ENCODE results near the gene FBXW5. TPM values are rescaled to one million over a fixed set of nuclear protein-coding genes. Genes with fewer than 3 reads are reported as not detected.

FBXW5 gene
- total RNA-seq, 1 experiment from 2014 or later, result 88.0 TPM

Other genes starting within 250 kb of the FBXW5 start
- 15.6 TPM for gene DIPK1B, start 232.2 kb downstream of the FBXW5 start, total RNA-seq (2021; ENCODE audit: unreplicated experiment)
- not detected for gene LCN10, start 201.8 kb downstream of the FBXW5 start, total RNA-seq (2021; ENCODE audit: unreplicated experiment)
- not detected for gene LCN6, start 196.2 kb downstream of the FBXW5 start, total RNA-seq (2021; ENCODE audit: unreplicated experiment)
- not detected for gene LCN8, start 186.5 kb downstream of the FBXW5 start, total RNA-seq (2021; ENCODE audit: unreplicated experiment)
- 0.76 TPM for gene LCN15, start 180.2 kb downstream of the FBXW5 start, total RNA-seq (2021; ENCODE audit: unreplicated experiment)
- gene TMEM141, start 153.4 kb downstream of the FBXW5 start, total RNA-seq (2021; ENCODE audit: unreplicated experiment), result 73.6 TPM
- 2.8 TPM for gene CCDC183, start 148.4 kb downstream of the FBXW5 start, total RNA-seq (2021; ENCODE audit: unreplicated experiment)
- gene RABL6, start 136.8 kb downstream of the FBXW5 start, total RNA-seq (2021; ENCODE audit: unreplicated experiment), result 98.6 TPM
- 7.1 TPM for gene AJM1, start 102.3 kb downstream of the FBXW5 start, total RNA-seq (2021; ENCODE audit: unreplicated experiment)
- 148 TPM for gene PHPT1, start 95.3 kb downstream of the FBXW5 start, total RNA-seq (2021; ENCODE audit: unreplicated experiment)
- 17.3 TPM for gene MAMDC4, start 92.4 kb downstream of the FBXW5 start, total RNA-seq (2021; ENCODE audit: unreplicated experiment)
- 311 TPM for gene EDF1, start 78.4 kb downstream of the FBXW5 start, total RNA-seq (2021; ENCODE audit: unreplicated experiment)
- 28.4 TPM for gene TRAF2, start 58.2 kb downstream of the FBXW5 start, total RNA-seq (2021; ENCODE audit: unreplicated experiment)
- gene C8G, start 505 bp upstream of the FBXW5 start, total RNA-seq (2021; ENCODE audit: unreplicated experiment), result 2.1 TPM
- 4.2 TPM for gene LCN12, start 7.5 kb upstream of the FBXW5 start, total RNA-seq (2021; ENCODE audit: unreplicated experiment)
- 3.1 TPM for gene PTGDS, start 32.8 kb upstream of the FBXW5 start, total RNA-seq (2021; ENCODE audit: unreplicated experiment)
- 0.44 TPM for gene LCNL1, start 38.3 kb upstream of the FBXW5 start, total RNA-seq (2021; ENCODE audit: unreplicated experiment)
- 89.0 TPM for gene PAXX, start 47.7 kb upstream of the FBXW5 start, total RNA-seq (2021; ENCODE audit: unreplicated experiment)
- 8.4 TPM for gene CLIC3, start 51.8 kb upstream of the FBXW5 start, total RNA-seq (2021; ENCODE audit: unreplicated experiment)
- gene ABCA2, start 83.5 kb upstream of the FBXW5 start, total RNA-seq (2021; ENCODE audit: unreplicated experiment), result 114 TPM
- gene FUT7, start 87.3 kb upstream of the FBXW5 start, total RNA-seq (2021; ENCODE audit: unreplicated experiment), result not detected
- 98.8 TPM for gene NPDC1, start 101.4 kb upstream of the FBXW5 start, total RNA-seq (2021; ENCODE audit: unreplicated experiment)
- gene ENTPD2, start 109.3 kb upstream of the FBXW5 start, total RNA-seq (2021; ENCODE audit: unreplicated experiment), result 32.5 TPM
- gene SAPCD2, start 125.8 kb upstream of the FBXW5 start, total RNA-seq (2021; ENCODE audit: unreplicated experiment), result 71.7 TPM
- gene UAP1L1, start 132.8 kb upstream of the FBXW5 start, total RNA-seq (2021; ENCODE audit: unreplicated experiment), result 11.0 TPM
- 50.9 TPM for gene MAN1B1, start 142.2 kb upstream of the FBXW5 start, total RNA-seq (2021; ENCODE audit: unreplicated experiment)
- gene DPP7, start 170.0 kb upstream of the FBXW5 start, total RNA-seq (2021; ENCODE audit: unreplicated experiment), result 291 TPM
- gene GRIN1, start 194.4 kb upstream of the FBXW5 start, total RNA-seq (2021; ENCODE audit: unreplicated experiment), result 23.1 TPM
- gene LRRC26, start 225.3 kb upstream of the FBXW5 start, total RNA-seq (2021; ENCODE audit: unreplicated experiment), result 2.4 TPM
- not detected for gene TMEM210, start 227.3 kb upstream of the FBXW5 start, total RNA-seq (2021; ENCODE audit: unreplicated experiment)
- gene ANAPC2, start 243.8 kb upstream of the FBXW5 start, total RNA-seq (2021; ENCODE audit: unreplicated experiment), result 75.5 TPM
- 84.7 TPM for gene SSNA1, start 243.9 kb upstream of the FBXW5 start, total RNA-seq (2021; ENCODE audit: unreplicated experiment)

Measured in HCT116 (cell line).